SK-N-MC (cell line): Measurements from ENCODE around the gene RIPK3.
A peak's percentile ranks its signal among the peaks of the same experiment; 100 is the strongest.

Experiments
- EZH2 ChIP-seq: fragments of 200-600 bp; sonication (generic); IDR thresholded peaks from one replicate; pipeline ENCODE4 v1.6.1; 2017; ENCODE audit warnings: antibody characterized with exemption
- FOXP2 ChIP-seq: optimal IDR thresholded peaks from 2 replicates; pipeline ENCODE3; 2011; ENCODE audit warnings: mild to moderate bottlenecking, moderate library complexity; ENCODE audit not compliant: insufficient read depth; ENCODE audit errors: extremely low read length, control extremely low read depth
- POLR2AphosphoS5 ChIP-seq: IDR thresholded peaks from 2 replicates; pipeline ENCODE4 v1.6.1; 2012; ENCODE audit warnings: mild to moderate bottlenecking, low read depth, low read length, borderline replicate concordance

DNA sequence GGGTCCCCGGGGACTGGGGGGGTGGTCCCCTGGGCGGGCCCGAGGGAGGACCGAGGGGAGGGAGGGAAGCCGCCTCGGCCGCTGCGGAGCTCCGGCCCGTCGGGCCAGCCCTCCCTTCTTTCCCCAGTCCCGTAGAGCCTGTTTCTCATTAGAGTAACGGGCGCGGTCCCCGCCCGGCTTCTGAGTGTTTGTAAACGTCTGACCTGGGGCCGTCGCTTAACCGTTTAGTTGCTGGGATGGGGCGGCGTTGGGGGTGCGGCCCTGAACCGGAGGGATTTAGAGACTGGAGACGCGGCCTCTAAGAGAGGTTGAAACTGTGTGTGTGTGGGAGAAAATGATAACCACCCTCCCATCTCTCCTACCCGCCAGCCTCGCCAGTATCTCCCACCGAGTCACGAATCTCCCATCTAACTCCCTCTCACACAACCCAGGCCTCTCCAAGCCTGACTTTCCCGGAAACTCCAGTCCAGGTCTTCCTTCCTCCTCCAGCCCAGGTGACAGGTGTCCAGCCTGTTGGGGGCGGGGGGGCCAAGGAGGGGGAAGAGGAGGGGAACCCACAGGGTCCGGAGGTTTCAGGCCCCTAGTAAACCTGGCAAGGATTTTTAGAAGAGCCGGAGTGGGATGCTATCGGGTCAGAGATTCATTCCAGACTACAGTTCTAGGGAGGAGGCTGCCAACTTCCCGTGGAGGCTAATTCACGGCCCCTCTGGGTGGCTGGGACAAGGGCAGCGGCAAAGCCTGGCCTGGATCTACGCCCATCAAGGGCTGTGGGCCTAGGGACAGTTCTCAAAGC lies 27.1 kb upstream of the RIPK3 start:
- no peak for TF ChIP-seq EZH2
- TF ChIP-seq POLR2AphosphoS5, result peak; percentile 24; the same call in 1 of the 2 replicates
- no peak for TF ChIP-seq FOXP2
